ENCODE data around the gene SLC5A2. TPM values are rescaled to one million over a fixed set of nuclear protein-coding genes. Genes with fewer than 3 reads are reported as not detected.

Gene SLC5A2
- total and polyA plus RNA-seq, 2 of the 13 experiments (the other 11 are each of a cell fraction or from before 2014, with no cell fraction given): 0.24 to 0.97 TPM

DNA sequence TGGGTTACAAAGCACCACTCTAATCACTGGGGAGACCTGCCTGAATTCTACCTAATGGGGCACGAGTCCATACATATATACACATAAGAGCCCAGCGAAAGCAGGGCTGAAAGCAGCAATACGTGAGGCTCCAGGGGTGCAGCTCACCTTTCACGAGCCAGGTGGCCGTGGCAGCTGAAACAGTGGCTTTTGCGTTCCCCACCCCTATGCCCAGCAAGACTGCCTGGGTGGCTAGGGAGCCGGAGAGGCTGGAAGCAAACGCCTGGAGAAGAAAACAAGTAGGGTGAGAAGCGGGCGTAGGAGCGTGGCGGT is 24.6 kb downstream of the SLC5A2 start (continued):
- TF ChIP-seq ZBTB1 (CRISPR knock-in tag; IDR thresholded peaks at IDR 0.05; ENCODE audit: borderline replicate concordance): no peak
- 0 out of 2 replicates have a peak, but pooled peaks have one; percentile 19 for TF ChIP-seq ZNF10 (CRISPR knock-in tag; IDR thresholded peaks at IDR 0.05; ENCODE audit: borderline replicate concordance, low read depth)
- 0 out of 2 replicates have a peak, but pooled peaks have one; percentile 34 for TF ChIP-seq ZNF296 (CRISPR knock-in tag; conservative IDR thresholded peaks at IDR 0.05)
- no peak for TF ChIP-seq NCOA5 (CRISPR knock-in tag; IDR thresholded peaks at IDR 0.05)

DNA sequence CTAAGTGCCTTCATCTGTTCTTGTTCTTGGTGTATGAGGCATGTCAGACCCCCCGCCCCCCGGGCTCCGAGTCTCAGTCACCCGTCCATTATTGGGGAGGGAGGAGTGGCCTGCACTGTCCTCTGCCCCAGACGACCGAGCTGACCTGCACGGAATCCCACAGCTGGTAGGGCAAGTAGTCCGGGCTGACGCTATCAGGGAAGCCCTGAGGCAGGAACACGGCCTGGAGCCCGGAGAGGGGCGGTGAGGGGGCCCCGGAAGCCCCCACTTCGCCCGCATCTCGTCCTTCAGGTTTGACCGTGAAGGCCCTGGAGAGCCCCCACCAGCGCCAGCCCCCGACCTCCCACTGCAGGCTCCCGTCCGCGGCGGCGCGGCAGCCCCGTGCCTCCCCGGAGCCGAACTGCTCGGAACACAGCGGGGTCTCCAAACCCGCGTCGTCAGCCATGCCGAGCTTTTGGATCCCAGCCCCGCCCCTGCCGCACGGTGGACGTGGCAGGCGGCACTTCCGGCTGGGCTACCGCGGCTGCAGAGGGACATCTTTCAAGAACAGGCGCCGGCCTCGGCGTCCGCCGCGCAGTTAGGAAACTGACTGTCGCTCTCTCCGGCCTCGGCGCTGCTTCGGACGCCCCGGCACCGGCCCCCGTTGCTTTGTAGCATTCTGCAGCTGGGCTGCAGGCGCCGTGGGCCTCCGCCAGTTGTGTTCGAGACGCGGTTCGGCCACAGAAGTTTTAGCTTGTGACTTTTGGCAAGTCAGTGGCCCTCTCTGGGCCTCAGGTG is 25.2 kb downstream of the SLC5A2 start, which contains the start of gene RUSF1:
Gene RUSF1 (minus strand): TSS at position 463 of the 777 bp plus-strand sequence. CDS start 18 bp downstream, at position 445.
- H3K36me3 ChIP-seq (replicated peaks in 1 of 2; ENCODE audit: control insufficient read depth in 1 of 2, insufficient read depth in 2 of 2, low read length in 2 of 2): peaks cover 0 to 9% of the 10 kb centered on the region in 2 experiments; a peak in 2 of 5 replicates
- H3K4me1 ChIP-seq (ENCODE audit: insufficient read depth, low read length): peaks cover 46% of the 10 kb centered on the region
- no peaks in the 10 kb centered on the region for H4K20me1 ChIP-seq (ENCODE audit: insufficient read depth, low read length)
- peak within 1 kb of the TSS; percentile 89 for H3K4me2 ChIP-seq (ENCODE audit: low read depth, low read length)
- intact Hi-C loops (cut with micrococcal nuclease; ENCODE audit: unreplicated experiment) (loop anchor here (2.0 to 5.0 kb wide), 4 partner anchors 31 to 364 kb away; partner anchors contain the start of genes ARMC5 and ZNF267), in situ Hi-C loops (cut with HindIII; ENCODE audit: extremely low pct_ligation_motif_present, low pct_unique_long_range_greater_than_20kb) (no loop called here)
- peaks cover 0 to 6% of the 10 kb centered on the region in 2 experiments; a peak in 2 of 5 replicates for H3K27me3 ChIP-seq (ENCODE audit: control insufficient read depth in 1 of 2, insufficient read depth in 2 of 2, low read length in 2 of 2)
- BruUV-seq (replicated peaks): TSS peak; percentile 70
- under 1% methylated on average over 20 of the region's 65 CpGs for WGBS (ENCODE audit: low lambda C conversion rate)
- peaks cover 18% of the 10 kb centered on the region for H3K79me2 ChIP-seq (ENCODE audit: insufficient read depth, low read length)
- DNase-seq (ENCODE audit: low spot score) (peak; percentile 89), FAIRE-seq (no peak), ATAC-seq (peak; percentile 93)
- no peaks in the 10 kb centered on the region for H3K9me3 ChIP-seq (ENCODE audit: low read length)
- H3K27ac ChIP-seq (ENCODE audit: extremely low read length, insufficient read depth, low read length): peak within 1 kb of the TSS; percentile 89
- POLR2A ChIA-PET: interaction anchor here (0.6 to 3.1 kb wide), 21 partner anchors 10 to 434 kb away, joined by 3 to 40 read pairs (median 5); partner anchors contain the start of genes ARMC5, KAT8, SLC5A2 and TGFB1I1
- peak within 1 kb of the TSS; percentile 43 for H2AFZ ChIP-seq (ENCODE audit: low read length)
- peak within 1 kb of the TSS; percentile 98 for H3K9ac ChIP-seq (ENCODE audit: insufficient read depth, low read depth, low read length)
- CTCF ChIA-PET (ENCODE audit: low intra/inter-chr PET ratio, low total read pairs): no interaction called here
- peak within 1 kb of the TSS; percentile 90 to 98 (median 90) for H3K4me3 ChIP-seq (replicated peaks in 1 of 3; ENCODE audit: insufficient read depth in 1 of 3, low read depth in 2 of 3, low read length in 3 of 3)
- TF ChIP-seq, protein P1, sequence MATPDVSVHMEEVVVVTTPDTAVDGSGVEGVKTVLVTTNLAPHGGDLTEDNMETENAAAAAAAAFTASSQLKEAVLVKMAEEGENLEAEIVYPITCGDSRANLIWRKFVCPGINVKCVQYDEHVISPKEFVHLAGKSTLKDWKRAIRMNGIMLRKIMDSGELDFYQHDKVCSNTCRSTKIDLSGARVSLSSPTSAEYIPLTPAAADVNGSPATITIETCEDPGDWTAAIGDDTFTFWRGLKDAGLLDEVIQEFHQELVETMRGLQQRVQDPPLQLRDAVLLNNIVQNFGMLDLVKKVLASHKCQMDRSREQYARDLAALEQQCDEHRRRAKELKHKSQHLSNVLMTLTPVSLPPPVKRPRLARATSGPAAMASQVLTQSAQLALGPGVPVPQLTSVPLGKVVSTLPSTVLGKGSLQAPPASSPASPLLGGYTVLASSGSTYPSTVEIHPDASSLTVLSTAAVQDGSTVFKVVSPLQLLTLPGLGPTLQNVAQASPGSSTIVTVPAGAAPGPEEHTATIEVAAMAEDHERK (CRISPR knock-in tag; IDR thresholded peaks at IDR 0.05; ENCODE audit: low read depth): peak; percentile 88
- TF ChIP-seq NCOA1 (CRISPR knock-in tag; IDR thresholded peaks at IDR 0.05): no peak
- TF ChIP-seq KDM3A (CRISPR knock-in tag; IDR thresholded peaks at IDR 0.05; ENCODE audit: low read depth): peak; percentile 96; the same call in 1 of the 2 replicates
- TF ChIP-seq NR2C2 (CRISPR knock-in tag; IDR thresholded peaks at IDR 0.05; ENCODE audit: borderline replicate concordance): peak; percentile 77
- TF ChIP-seq JUNB (CRISPR knock-in tag; IDR thresholded peaks at IDR 0.05; ENCODE audit: borderline replicate concordance): 0 out of 2 replicates have a peak, but pooled peaks have one; percentile 28
- TF ChIP-seq, protein P2, sequence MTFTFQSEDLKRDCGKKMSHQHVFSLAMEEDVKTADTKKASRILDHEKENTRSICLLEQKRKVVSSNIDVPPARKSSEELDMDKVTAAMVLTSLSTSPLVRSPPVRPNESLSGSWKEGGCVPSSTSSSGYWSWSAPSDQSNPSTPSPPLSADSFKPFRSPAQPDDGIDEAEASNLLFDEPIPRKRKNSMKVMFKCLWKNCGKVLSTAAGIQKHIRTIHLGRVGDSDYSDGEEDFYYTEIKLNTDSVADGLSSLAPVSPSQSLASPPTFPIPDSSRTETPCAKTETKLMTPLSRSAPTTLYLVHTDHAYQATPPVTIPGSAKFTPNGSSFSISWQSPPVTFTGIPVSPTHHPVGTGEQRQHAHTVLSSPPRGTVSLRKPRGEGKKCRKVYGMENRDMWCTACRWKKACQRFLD (CRISPR knock-in tag; IDR thresholded peaks at IDR 0.05; ENCODE audit: borderline replicate concordance): peak; percentile 62; the same call in 1 of the 2 replicates
- TF ChIP-seq HNRNPLL (IDR thresholded peaks at IDR 0.05; ENCODE audit: low read depth, low read length, poor library complexity, severe bottlenecking): peak; percentile 94
- peak; percentile 85; the same call in 1 of the 2 replicates for TF ChIP-seq MEIS1 (CRISPR knock-in tag; IDR thresholded peaks at IDR 0.05; ENCODE audit: borderline replicate concordance)
- TF ChIP-seq SOX13 (IDR thresholded peaks at IDR 0.05): peak; percentile 37; the same call in 1 of the 2 replicates
- TF ChIP-seq SOX13 (CRISPR knock-in tag; conservative IDR thresholded peaks at IDR 0.05 in 1 of 2, IDR thresholded peaks at IDR 0.05 in 1 of 2): peak in 1 of 2 experiments; percentile 66; a peak in 3 of 4 replicates
- TF ChIP-seq KAT8 (CRISPR knock-in tag; IDR thresholded peaks at IDR 0.05): peak; percentile 99
- peak; percentile 62; the same call in 1 of the 2 replicates for TF ChIP-seq PAWR (CRISPR knock-in tag; IDR thresholded peaks at IDR 0.05; ENCODE audit: borderline replicate concordance)
